HFF-Myc (cell line): ENCODE results near the gene ADGRG3.
"Not testable (repeated sequence)": the region's sequence is repeated elsewhere in the genome, so short reads cannot be mapped to it uniquely, and the experiment has no call there.

ENCODE experiments used
- DNase-seq: peaks from one replicate; pipeline ENCODE4 v3.0.0-alpha.2; 2011; ENCODE audit warnings: low read depth; ENCODE audit errors: extremely low read depth
- H3K4me3 ChIP-seq: replicated peaks from 2 replicates; pipeline ENCODE4 v1.5.1; 2011; ENCODE audit warnings: low read depth, mild to moderate bottlenecking, control low read depth, low read length
- CTCF ChIP-seq: IDR thresholded peaks from 2 replicates; pipeline ENCODE4 v1.5.1; 2012; ENCODE audit warnings: mild to moderate bottlenecking, low read depth, low read length, control low read depth; ENCODE audit errors: missing control alignments

The ADGRG3 gene

GRCh38 chr16:57669476-57670162 lies 1.5 kb downstream of the ADGRG3 start:
- no peak overlapping the region for H3K4me3 ChIP-seq
- TF ChIP-seq CTCF = no peak
- DNase-seq = no peak

- DNase-seq = no peak
- H3K4me3 ChIP-seq = no peak overlapping the region
- TF ChIP-seq CTCF = no peak
Observed at GRCh38 chr16:57670196-57670595, 2.1 kb downstream of the ADGRG3 start.

GRCh38 chr16:57671451-57671850 lies 3.3 kb downstream of the ADGRG3 start:
- DNase-seq = not testable (repeated sequence)

GRCh38 chr16:57672416-57672815 lies 4.3 kb downstream of the ADGRG3 start:
- no peak for DNase-seq
- TF ChIP-seq CTCF = no peak
- no peak overlapping the region for H3K4me3 ChIP-seq

More at GRCh38 chr16:57671451-57671850, 3.3 kb downstream of the ADGRG3 start:
- H3K4me3 ChIP-seq = not testable (repeated sequence)

- TF ChIP-seq CTCF = no peak
- no peak overlapping the region for H3K4me3 ChIP-seq
- DNase-seq = no peak
Observed at GRCh38 chr16:57672824-57673223, 4.7 kb downstream of the ADGRG3 start.

GRCh38 chr16:57675741-57676551 lies 7.8 kb downstream of the ADGRG3 start:
- TF ChIP-seq CTCF = no peak
- DNase-seq = no peak
- no peak overlapping the region for H3K4me3 ChIP-seq

- no peak overlapping the region for H3K4me3 ChIP-seq
- no peak for TF ChIP-seq CTCF
- DNase-seq = no peak
Observed at GRCh38 chr16:57676553-57677085, 8.5 kb downstream of the ADGRG3 start.
